ENCODE results near the gene RHEB. TPM values are rescaled to one million over a fixed set of nuclear protein-coding genes. Genes with fewer than 3 reads are reported as not detected.

RHEB gene
- total RNA-seq, 1 donor from 2014 or later, result 68.3 TPM

DNA sequence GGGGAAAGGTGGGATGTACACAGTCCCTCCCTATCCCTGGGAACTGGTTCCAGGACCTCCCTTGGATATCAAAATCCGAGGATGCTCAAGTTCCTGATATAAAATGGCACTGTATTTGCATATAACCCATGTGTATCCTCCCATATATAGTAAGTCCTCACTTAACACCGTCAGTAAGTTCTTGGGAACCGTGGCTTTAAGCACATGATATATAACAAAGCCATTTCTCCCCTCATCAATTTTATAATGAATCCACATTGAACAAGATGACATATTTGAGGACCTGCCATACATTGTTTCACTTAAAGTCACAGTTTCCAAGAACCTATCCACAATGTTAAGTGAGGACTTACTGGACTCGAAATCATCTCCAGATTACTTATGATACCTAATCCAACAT is 85.1 kb downstream of the RHEB start:
- intact Hi-C loops (cut with micrococcal nuclease), result loop anchor here (5.0 kb wide), 1 partner anchor 82 kb away; no protein-coding TSS in a partner anchor

DNA sequence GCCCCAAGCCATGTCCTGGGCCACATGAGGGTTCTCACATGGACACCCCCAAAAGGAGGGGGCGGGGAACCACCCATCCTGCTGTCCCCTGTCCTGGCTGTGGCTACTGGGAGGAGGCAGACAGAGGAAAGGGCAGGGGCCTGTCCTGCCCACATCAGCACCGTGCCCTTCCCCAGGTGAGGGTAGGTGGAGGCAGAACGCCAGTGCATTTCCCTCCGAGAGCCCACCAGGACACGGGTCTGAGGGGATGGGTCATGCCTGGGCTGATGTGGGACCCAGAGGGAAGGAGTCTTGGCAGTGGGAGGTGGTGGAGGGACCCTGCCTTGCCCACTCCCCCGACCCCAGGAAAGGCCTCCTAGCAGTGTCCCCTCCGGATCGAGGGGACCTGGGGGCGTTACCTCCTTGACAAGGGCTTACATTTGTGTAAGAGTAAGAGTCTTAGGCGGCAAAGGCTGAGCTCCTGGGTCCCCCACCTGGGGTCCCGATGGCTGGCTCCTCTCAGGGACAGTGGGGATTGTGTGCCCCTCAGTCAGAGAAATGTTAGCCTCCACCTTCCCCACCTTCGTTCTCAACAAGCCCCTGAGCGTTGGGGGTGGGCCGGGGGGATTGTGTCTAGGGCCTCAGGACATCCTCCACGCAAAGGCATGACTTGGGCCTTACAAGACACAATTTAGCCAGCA is 85.8 kb downstream of the RHEB start:
- intact Hi-C loops (cut with micrococcal nuclease), result loop anchor here (1.0 to 5.0 kb wide), 2 partner anchors 14 to 82 kb away; no protein-coding TSS in a partner anchor

DNA sequence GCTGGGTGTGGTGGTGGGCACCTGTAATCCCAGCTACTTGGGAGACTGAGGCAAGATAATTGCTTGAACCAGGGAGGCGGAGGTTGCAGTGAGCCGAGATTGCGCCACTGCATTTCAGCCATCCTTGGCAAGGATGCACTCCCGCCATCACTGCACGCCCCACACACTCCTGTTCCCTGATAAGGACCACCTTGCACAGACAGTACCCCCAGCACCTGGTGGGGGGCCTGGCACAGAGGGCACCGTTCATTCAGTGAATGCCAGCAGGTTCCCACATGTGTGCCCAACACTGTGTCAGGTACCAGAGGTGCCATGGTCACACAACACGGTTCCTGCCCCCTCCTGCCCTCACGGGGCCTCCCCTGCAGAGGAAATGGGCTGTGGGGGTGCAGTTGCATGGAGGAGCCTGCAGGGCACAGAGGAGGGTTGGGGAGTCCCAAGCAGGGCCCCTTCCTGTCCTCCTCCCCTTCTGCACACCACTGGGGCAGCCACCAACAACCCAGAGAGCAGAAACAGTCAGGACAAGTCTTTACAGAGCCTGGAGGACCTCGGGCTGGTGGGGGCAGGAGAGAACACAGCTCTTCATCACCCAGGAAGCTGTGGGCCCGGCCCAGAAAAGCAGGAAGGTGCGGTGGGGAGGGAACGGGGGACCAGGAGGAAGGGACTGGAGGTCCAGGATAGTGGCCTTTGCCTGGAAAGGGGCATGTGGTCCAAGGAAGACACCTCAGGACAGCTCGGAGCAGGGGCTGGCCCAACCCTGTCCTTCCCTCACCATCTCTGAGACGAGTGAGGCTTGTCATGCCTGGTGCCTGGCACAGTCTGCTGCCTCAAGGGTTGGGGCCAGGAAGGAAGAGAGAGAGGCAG is 86.8 kb downstream of the RHEB start:
- intact Hi-C loops (cut with micrococcal nuclease), result loop anchor here (1.0 to 5.0 kb wide), 2 partner anchors 15 to 81 kb away; no protein-coding TSS in a partner anchor

DNA sequence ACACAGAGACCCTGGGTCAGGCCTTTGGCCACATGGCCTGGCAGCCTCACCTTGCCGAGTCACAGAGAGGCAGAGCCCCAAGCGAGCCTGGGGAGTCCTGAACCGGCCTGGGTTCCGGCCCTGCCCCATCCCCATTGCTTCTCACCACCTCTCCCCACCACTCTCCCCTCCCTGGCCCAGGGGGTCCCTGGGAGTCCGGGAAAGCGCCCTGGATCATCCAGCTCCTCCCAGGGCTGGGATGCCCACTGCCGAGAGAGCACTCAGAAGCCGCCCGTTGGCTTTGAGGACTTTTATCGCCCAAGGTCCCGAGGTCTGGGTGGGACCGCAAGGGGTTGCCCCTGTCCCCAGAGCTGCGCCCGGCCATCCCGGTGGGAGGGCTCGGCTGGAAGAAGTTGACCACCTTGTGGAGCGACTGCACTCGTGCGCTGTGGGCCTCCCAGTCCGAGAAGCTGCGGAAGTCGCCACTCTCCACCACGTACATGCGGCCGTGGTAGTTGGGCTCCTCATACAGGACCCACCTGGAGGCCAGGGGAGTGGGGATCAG is 87.9 kb downstream of the RHEB start:
- intact Hi-C loops (cut with micrococcal nuclease), result loop anchor here (5.0 kb wide), 1 partner anchor 80 kb away; no protein-coding TSS in a partner anchor

DNA sequence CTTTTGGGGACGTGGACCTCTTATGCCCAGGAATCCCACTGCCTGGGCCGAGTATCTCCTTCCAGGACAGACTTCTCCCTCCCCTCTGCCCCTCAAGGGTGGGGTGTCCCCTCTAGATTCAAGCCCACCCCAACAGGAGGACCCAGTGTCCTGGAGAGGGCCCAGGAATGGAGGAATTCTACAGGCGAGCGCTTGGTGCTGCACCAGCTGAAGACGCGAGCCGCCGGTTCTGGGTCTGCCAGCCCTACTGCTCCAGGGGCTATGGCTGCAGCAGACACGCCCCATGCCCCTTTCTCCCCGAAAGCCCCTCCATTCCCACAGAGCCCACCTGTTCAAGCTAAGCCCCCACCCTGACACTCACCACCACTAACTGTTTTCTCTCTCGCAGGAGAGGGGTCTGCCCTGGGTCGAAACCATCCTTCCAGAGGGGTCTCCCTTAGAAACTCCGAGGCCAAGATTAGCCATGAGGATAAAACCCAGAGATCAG is 88.4 kb downstream of the RHEB start:
- intact Hi-C loops (cut with micrococcal nuclease), result loop anchor here (5.0 kb wide), 1 partner anchor 79 kb away; no protein-coding TSS in a partner anchor

DNA sequence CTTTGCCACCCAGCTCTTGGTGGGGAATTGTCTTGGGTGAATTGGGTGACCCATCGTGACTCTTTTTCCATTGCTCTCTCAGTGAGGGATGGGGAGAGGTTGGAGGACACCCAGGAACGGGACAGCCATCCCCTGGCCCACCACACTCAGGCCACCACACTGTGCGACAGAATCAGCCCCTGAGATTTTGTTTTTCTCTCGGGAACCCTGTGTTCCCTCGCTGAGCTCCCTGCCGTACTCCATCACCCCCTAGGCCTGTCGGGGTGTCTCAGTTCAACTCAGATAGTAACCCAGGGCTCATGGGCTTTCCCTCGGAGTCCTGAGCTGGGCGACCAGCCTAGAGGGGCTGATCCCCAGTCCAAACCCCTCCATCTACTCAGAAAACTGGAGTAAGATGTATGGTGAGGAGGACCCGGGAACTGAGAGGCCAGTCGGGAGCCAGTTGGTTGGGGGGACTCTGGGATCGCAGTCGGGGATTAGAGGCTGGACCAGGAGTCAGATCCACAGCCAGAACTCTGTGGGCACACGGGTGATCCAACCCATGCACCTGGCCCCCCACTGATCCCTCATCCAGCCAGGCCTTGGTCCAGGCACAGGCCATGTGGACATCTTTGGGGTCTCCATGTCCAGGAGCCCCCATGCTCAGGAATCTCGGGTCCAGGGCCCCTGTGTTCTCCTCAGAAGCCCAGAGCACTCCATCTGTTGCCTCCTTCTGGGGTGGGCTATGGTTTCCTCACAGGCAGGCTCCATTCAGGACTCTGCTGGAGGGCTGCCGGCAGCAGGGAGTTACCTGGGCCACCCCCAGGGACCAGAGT is 89.1 kb downstream of the RHEB start:
- intact Hi-C loops (cut with micrococcal nuclease), result loop anchor here (5.0 kb wide), 1 partner anchor 78 kb away; no protein-coding TSS in a partner anchor

DNA sequence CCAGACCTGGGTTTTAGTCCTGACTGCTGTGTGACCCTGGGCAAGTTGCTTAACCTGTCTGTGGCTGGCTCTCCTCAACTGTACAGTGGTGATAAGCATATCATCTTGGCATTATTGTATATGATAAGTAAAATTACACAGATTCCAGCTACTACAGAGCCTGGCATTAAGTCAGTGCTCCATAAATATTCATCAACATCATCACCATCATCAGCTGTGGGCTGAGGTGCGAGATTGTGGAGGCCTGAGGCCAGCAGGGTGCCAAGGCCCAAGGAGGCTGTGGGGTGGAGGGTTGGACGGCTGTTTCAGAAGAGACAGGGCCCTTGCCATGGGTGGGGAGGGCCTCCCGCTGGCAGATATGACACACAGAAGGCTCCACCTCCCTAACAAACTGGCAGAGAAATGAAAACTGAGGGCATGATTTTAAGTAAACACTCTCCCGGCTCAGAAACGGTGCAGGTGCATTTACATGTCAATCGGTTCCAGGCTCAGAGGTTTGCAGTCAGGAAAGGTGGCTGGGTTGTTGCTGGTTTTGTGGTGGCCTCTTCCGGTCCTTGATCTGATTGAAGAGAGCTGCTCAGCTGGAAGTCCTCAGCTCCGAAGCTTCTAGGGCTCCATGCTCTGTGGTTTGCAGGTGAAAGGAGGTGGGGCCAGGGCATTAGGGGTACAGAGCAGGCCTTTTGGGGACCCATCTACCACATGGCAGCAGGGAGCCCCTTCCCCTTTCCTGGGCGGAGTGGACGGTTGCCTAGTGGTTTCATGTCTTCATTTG is 89.9 kb downstream of the RHEB start:
- intact Hi-C loops (cut with micrococcal nuclease), result loop anchor here (1.0 to 5.0 kb wide), 3 partner anchors 21 to 77 kb away; no protein-coding TSS in a partner anchor

DNA sequence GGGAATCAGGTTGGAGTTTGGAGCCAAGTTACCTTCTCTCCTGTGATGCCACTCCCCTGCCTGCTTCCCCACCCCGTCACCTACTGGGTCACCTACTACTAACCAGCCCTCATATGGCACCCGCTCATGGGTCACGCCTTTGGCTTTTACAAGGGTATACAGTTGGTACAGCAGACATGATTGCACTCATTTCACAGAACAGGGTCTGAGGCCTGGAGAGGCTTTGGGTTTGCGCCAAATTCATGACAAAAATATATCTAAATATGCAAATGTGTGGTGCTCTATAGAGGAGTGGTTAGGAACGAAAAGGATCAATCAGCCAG is 90.5 kb downstream of the RHEB start:
- intact Hi-C loops (cut with micrococcal nuclease), result loop anchor here (1.0 kb wide), 2 partner anchors 21 to 61 kb away; no protein-coding TSS in a partner anchor

DNA sequence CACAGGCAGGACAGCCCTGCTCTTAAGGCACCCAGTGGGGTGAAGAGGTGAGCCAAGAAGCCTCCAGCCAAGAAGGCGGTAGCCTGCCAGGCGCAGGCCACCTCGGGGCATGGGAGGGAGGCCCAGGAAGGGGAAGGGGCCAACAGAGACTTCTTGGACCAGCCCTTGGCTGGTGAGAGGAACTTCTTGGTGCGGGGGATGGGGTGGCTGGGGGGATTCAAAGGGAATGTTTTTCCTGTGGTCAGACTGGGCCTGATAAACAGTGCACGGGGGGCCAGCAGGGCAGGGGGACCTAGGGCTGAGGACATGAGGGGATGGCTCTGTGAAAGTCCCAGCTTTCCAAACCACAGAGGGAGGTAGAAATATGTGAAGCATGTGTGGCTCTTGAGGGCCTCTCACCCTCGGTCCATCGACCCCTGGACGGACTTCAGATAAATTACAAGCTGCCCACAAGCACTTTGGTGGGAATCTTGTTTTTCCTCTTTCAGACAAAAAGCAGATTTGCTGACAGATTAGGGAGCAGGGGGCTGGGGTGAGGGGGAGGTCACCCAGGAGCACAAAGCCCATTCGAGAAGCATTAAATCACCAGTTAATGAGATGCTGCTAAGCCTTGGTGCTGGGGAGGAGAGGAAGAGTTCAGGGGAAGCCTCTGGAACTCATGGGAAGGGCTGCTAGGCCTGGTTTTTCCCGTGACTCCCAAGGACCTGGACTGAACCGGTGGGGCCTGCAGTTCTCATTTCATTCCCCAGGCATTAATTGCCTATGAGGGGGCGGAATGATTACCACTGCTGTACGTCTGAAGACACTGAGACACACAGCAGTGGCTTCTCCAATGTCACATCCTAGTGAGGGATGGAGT is 91.1 kb downstream of the RHEB start:
- intact Hi-C loops (cut with micrococcal nuclease), result loop anchor here (1.0 kb wide), 2 partner anchors 20 to 60 kb away; no protein-coding TSS in a partner anchor

DNA sequence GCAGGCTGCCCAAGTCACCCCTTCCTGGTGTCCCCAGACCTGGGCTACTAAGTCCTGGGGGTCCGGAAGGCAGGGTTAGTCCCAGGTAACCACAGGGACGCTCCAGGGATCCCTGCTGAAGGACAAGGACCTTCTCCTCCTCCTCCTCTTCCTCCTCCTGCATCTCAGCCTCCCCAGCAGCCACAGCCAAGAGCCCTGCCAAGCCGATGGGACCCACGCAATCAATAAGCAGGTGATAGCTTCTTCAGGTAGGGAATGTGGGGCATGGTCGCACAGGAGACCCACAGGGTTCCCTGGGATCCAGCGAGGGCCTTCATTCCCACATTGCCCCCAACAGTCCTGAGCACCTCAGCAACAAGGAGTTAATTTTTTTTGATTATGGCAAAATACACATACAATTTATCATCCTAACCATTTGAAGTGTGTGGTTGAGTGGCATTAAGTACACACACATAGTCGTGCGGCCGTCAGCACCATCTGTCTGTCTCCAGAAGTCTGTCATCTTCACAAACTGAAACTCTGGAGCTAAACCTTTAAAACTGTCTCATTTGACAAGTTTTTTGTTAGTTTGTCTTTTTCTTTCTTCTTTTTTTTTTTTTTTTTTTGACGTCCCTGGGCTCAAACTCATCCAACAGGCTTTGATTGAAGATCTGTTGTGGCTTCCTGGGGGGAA is 91.9 kb downstream of the RHEB start:
- intact Hi-C loops (cut with micrococcal nuclease), result no loop called here

DNA sequence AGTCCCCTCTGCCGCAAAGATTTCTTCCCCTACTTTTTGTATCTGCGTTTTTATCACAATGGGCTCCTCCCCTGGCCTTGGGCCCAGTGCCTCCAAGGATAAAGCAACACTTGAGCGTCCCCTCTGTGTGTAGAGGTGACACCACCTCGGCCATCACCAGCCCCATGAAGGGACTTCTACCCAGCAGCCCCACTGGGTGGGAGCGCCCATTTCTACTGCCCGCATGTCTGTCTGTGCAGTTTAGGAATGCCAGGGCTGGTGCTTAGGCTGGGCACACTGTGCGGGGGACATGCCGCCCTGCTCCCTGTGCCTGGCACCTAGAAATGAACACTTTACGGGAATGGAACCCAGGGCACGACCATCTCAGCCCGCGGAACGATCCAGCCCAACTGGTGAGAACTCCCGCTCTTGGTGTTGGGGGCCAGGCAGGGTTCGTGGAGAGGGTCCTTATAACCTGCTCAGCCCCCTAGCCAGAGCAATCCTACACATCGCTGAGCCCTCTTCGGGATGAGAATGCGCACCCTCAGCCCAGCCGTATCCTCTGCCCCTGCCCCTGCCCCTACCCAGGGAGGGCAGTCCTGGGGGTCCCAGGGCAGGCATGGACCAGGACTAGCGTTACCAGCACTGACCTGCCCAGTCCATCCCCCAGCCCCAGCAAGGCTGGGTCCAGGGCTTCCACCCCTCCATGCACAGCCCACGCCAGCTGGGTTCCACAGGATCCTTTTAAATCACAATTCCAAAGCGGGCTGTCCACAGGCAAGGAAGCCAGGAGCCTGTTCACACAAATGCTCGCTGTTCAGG is 92.6 kb downstream of the RHEB start:
- intact Hi-C loops (cut with micrococcal nuclease), result no loop called here

DNA sequence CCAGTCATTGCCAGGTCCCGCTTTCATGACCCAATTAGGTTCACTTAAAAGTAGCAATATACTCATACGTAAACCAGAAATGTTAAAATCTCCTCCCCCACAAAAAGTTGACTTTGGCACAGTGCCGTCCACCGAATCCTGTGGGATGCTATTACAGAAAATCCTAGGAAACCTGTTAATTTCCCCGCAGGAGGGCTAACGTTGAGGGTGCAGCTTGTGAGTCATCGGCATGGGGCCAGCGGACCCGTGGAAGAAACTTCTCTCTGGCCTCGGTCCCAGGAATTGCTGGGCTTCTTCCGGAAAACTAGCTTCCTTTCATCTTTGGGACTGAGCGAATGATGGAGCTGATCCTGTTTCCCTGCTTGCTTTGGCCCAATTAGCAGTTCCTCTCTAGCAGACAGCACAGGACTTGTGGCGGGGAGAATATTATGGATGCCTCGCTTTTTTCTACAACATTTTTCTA is 93.2 kb downstream of the RHEB start:
- intact Hi-C loops (cut with micrococcal nuclease), result no loop called here

DNA sequence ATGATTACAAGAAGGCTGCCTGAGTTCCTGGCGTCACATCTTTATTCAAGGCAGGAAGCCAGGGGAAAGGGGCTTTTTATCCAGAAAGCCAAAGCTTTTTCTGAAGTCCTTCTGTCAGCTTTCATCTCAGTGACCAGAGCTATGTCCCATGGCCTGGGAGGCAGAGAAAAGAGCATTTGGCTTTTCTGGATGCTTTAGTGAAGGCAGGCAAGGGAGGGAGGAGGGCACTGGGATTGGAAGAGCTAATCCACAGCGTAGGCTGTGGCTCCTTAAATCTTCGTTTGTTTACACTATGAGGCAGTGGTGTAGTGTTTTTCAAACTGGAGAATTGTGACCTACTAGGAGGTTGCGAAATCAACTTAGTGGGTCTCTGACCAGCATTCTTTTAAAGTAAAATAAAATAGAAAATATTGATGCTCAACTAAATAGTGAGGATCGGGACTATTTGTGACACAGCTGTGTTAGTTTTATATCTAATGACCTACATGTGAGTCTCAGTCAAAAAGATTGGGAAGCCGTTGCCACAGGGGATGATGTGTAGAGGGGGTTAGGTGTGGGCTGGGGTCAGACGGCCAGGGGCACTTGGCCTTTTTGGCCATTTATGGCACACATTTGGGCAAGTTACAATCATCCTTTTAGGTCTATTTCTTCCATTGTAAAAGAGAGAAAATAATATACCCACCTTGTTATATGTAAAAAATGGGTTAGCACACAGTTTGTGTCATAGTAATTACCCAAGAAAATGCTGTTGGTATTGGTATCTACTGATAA is 93.8 kb downstream of the RHEB start:
- intact Hi-C loops (cut with micrococcal nuclease), result no loop called here

DNA sequence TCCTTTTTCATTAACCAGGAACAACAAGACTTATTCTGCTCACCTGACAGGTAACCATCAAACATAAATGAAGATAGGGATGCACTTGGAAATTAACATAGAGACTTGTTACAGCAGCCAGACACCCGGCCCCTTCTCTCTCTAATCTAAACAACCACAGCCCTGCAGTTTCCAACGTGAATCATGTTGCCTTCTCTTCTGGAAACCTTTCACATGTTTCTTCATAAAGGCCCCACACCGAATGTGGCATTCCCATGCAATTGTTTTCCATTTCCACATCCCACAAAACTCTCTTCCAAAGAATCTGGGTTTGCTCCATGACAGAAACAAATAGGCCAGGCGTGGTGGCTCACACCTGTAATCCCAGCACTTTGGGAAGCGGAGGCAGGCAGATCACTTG is 94.9 kb downstream of the RHEB start:
- intact Hi-C loops (cut with micrococcal nuclease), result no loop called here

DNA sequence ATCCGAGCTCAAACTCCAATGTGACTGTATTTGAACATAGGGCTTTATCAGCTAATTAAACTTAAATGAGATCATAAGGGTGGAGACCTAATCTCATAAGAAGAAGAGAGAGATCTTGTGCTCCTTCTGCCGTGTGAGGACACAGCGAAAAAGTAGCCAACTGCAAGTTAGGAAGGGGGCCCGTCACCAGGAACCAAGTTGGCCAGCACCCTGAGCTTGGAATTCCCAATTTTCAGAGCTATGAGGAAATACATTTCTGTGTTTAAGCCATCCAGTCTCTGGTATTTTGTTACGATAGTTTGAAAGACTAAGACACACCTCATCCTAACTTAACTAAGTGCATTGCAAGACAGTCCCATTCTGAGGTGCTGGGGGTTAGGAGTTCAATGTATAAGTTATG is 95.8 kb downstream of the RHEB start:
- intact Hi-C loops (cut with micrococcal nuclease), result no loop called here

DNA sequence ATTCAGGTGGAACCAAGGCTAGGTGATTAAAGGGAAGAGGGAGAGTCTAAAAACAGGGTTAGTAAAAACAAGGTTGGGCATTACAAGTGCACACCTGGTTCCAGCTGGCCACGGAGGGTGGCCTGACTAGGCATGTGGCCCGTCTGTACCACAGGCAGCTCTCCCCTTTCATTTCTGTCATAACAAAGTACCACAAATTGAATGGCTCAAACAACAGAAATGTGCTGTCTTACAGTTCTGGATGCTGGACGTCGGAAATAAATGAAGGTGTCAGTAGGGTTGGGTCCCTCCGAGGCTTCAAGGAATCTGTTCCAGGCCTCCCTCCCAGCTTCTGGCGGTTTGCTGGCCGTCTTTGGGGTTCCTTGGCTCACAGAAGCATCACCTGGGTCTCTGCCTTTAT is 96.5 kb downstream of the RHEB start:
- intact Hi-C loops (cut with micrococcal nuclease), result no loop called here

DNA sequence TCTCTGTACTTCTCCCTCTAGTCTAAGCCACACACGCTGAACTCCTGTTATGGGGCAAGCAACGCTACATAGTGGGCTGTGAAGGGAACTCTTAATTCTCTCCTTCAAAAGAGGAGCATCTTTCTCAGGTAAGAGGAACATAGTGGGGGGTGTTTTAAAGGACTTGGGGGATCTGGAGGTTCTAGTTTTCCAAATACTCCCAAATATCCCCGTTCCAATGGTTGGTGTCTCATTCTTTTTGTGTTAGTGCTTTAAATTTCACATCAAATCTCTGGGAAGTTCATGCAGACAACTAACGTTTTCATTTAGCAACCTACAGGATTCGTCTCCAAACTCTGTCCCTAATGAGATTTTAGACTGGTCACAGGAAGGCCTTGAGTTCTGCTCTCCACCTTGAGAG is 97.5 kb downstream of the RHEB start:
- intact Hi-C loops (cut with micrococcal nuclease), result no loop called here
